ENCODE results near the gene CYP2S1.
"Not testable (repeated sequence)": the region's sequence is repeated elsewhere in the genome, so short reads cannot be mapped to it uniquely, and the experiment has no call there.

The CYP2S1 gene, protein sequence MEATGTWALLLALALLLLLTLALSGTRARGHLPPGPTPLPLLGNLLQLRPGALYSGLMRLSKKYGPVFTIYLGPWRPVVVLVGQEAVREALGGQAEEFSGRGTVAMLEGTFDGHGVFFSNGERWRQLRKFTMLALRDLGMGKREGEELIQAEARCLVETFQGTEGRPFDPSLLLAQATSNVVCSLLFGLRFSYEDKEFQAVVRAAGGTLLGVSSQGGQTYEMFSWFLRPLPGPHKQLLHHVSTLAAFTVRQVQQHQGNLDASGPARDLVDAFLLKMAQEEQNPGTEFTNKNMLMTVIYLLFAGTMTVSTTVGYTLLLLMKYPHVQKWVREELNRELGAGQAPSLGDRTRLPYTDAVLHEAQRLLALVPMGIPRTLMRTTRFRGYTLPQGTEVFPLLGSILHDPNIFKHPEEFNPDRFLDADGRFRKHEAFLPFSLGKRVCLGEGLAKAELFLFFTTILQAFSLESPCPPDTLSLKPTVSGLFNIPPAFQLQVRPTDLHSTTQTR

DNA sequence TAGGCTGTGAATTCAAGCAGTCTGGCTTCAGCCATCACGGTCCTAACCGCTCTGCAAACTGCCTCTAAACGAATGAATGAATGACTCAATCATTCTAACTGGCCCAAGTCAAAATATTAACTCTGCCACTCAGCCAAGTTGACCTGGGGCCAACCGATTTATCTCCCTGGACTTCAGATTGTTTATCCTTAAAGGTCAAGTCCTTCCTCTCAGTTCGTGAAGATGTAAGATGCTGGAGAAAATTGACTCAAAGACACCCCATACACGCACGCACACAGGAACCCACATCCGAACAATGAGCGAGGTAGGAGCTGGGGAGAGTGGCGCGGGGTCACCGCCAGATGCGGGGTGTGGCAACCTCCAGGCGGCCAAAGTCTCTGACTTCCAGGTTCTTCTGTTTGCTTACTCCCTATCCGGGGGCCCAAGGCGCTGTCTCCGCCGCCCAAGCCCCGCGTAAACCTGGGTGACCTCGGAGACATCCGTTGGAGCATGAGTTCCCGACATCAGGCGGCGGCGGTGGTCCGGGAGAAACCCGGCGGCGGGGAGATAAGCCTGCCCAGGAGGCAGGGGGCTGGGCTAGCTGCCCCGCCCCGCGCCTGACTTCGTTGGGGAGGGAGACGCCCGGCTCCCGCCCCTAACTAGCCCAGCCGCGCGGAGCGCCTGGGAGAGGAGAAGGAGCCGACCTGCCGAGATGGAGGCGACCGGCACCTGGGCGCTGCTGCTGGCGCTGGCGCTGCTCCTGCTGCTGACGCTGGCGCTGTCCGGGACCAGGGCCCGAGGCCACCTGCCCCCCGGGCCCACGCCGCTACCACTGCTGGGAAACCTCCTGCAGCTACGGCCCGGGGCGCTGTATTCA is at the start of gene CYP2S1:
TSS of gene CYP2S1 (plus strand) at position 646 of the 856 bp plus-strand sequence. CDS start at position 692, 46 bp downstream.
- no peak for DNase-seq

DNA sequence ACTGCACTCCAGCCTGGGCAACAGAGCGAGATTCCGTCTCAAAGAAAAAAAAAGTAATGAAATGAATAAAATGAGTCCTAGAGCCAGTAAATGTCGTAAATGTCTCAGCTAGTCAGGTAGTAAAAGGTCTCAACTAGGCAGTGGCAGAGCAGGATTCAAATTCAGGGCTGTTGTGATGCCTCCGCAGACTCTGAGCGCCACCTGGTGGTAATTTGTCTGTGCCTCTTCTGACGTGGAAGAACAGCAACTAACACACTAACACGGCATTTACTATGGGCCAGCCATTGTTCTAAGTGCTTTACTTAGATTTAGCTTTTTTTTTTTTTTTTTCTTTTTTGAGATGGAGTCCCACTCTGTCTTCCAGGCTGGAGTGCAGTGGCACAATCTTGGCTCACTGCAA is 48.6 kb upstream of the CYP2S1 start:
- peak; percentile 89 for DNase-seq

DNA sequence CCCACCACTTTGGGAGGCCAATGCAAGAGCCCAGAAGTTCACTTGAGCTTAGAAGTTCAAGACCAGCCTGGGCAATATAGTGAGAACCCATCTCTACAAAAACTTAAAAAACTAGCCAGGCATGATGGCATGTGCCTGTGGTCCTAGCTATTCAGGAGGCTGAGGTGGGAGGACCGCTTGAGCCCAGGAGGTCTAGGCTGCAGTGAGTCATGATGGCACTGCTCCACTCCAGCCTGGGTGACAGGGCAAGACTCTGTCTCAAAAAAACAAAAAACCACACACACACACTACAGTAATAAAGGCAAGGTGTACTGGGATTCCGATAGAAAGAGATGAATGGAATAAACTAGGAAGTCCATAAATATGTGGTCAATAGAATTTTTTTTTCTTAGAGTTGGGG is 43.2 kb upstream of the CYP2S1 start:
- no peak for DNase-seq

DNA sequence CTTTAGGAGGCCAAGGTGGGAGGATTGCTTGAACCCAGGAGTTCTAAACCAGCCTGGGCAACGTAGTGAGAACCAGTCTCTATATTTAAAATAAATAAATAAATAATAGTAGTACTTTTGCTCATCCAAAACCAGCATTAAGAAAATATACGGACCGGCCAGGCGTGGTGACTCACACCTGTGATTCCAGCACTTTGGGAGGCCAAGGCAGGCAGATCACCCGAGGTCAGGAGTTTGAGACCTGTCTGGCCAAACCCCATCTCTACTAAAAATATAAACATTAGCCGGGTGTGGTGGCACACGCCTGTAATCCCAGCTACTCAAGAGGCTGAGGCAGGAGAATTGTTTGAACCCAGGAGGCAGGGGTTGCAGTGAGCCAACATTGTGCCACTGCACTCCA is 42.0 kb upstream of the CYP2S1 start:
- not testable (repeated sequence) for DNase-seq

DNA sequence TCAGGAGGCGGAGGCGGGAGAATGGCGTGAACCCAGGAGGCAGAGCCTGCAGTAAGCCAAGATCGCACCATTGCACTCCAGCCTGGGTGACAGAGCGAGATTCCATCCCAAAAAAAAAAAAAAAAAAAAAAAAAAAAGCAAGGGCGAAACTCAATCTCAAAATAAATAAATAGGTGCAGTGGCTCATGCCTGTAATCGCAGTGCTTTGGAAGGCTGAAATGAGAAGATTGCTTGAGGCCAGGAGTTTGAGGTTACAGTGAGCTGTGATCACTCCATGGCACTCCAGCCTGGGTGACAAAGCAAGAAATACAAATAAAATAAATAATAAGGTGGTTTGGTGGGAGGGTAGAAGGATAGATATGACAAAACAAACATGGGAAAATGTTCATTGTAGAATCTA is 39.0 kb upstream of the CYP2S1 start:
- no peak for DNase-seq

DNA sequence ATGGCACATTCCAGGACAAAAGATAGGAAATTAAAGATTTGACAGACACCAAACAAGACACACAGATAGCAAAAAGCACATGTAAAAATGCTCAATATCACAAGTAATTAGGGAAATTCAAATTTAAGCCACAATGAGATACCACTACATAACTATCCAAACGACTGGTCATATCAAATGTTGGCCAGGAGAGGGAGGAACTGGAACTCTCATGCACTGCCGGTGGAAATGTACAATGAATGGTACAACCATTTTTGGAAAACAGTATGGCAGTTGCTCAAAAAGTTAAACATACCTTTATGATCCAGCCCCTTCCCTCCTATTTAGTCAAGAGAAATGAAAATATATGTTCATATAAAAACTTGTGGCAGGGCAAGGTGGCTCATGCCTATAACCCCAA is 36.8 kb upstream of the CYP2S1 start:
- DNase-seq: no peak

DNA sequence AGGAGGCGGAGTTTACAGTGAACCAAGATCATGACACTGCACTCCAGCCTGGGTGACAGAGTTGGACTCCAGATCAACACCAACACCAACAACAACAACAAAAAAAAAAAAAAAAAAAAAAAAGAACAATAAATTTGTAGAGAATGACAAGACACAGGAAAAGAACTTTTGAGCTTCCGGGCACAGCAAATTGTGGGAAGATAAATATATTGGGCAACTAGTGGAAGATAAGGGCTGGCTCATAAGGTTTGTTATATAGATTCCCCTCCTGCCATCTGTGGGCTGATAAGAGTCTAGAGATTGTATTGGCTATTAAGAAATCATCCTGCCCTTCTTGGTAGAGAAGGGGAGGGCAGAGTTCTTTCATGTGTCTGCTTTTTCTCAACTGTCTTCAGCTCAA is 33.1 kb upstream of the CYP2S1 start:
- no peak for DNase-seq

DNA sequence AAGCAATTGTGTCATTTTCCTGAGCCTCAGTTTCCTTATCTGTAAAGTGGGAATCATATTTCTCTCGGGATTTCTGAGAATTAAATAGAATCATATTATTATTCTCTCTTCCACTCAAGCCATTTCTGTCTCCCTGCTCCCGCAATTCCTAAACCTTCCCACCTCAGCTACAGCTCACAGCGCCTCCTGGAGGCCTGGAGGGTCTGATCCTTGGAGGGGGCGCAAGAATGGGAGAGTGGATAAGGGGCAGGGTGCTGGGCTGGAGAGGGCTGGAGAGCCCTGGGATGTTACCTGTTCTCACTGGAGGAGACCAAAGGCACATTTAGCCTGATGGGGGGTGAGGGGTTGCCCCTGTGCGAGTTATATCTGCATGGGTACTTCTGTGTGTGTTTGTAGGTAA is 31.1 kb upstream of the CYP2S1 start:
- no peak for DNase-seq

DNA sequence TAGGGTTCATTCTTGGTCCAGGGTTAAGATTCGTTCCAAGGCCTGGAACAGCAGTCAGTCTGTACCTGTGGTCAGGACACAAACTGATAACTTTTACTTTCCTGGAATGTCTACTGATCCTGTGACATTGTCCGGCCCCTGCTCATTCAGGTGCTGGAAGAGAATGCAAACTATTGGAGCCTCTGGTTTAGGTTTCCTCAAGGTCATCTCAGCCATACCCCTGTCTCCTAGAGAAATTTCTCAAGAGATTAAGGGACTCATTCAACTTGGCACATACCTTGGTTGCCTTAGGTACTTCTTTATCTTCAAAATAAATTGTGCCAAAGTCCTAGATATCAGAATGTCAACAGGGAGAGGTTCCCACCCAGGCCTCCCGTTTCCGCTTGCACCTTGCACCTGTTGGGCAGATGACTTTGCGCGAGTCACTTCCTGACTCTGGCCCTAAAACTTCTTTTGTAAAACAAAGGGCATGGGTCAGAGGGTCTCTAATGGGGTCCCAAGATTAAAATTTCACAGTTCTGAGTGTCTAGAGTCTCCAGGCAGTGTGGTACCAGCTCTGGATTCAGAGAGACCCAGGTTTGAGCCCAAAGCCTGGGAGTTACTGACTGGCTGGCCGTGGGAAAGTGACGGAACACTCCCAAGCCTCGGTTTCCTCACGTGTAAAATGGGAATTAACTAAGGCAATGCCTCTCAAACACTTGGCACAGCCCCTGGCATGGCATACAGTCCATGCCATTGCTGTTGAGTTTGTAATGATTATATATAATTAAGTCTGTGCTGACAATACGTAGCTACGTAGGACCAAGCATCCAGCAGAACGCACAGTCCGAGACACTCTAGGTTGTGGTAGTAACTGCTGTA is 25.8 kb upstream of the CYP2S1 start:
- no peak for DNase-seq

DNA sequence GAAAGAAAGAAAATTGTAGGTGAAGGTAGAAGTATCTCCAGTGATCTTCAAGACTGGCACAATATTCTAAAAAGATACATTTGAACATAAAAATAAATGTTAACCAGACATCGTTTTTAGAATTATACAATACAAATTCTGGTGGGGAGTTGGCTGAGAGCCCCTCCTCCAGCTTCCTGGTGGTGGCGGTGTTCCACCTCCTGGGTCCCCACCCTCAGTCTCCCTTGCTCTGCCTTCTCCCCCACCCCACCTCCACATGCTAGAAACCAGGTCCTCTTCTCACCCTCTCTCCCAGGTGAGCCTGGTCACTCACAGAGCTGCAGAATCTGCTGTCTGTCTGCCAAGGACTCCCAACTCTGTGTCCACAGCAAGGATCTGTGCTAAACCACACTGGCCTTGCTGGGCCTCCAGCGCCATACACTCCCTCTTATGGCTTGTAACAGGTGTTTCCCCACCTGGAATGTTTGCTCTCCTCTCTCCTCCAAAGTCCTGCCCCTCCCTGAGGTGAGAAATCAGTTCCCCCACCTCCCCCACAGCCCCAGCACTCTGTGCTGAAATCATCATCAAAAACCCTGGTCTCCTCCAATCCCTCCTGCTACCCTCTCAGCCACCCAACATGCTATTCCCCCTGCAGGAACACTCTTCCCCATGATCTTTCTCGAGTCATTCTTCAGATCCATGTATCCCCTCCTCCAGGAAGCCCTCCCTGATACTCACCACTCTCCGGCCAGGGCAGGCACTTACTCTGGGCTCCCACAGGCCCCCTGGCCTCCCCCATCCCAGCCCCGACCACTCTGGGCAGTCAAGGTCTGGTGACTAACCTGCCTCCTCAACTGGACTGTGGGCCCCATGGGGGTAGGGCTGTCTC is 20.5 kb upstream of the CYP2S1 start:
- DNase-seq: no peak

DNA sequence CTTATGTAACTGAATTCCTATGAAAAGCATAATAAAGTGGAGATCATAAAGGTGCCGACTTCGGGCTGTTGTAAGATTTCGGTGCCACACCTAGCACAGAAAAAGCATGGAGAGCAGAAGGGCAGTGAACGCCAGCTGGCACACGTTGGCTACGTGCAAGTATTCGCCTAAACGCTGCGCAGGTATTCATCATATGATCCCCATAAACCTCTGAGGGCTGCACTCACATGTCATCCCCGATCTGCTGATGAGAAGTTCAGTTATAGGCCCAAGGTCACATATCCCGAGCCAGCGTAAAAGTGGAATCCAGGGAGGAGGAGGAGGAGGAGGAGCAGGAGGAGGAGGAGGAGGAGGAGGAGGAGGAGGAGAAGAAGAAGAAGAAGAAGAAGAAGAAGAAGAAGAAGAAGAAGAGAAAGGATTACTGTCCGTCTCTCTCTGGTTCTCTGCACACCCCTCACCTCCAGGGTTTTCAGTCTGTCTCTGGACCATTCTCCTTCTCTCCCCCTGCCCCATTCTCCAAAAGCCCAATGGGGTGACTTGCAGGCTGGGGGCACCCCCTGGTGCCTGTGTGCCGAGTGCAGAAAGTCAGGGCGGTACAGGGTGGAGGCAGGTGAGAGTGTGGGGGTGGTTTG is 18.6 kb upstream of the CYP2S1 start:
- DNase-seq: no peak

DNA sequence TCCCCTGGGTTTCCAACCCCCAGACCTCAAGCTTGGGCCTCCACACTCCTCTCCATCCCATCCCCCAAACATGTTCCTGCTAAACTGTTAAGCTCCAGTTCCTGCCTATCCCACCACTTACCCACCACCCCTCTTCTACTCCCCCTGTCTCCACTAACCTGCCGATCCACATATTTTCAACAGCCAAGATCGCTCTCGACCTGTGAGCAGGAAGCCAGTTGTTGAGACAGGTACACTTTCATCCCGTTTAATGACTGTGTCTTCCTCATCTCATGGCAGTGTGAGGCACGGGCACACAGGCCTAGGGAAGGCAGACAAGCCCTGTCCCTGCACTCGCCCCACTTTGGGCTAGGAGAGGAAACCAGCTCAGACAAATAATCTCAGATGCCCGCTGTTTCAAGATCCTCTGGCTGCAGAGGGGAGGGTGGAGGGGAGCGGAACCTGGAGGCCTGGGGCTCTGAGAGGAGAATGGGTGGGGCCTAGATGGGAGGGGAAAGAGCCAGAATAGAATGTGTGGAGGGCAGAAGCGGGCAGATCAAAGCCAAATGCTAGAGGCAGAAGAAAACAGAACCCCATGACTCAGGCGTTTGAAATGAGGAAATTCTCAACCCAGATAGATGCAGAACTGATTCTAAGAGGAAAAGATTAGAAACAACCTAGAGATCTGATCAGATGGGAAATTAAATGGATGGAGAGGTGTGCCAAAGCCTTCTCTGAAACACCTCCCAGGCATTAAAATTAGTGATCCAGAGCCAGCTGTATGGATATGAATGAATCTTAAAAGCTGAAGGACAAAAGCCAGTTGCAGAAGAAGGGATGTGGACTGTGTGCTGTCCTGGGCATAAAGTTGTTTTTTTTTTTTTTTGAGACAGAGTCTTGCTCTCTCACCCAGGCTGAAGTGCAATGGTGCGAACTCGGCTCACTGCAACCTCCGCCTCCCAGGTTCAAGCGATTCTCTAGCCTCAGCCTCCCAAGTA is 16.9 kb upstream of the CYP2S1 start:
- DNase-seq: peak; percentile 9

DNA sequence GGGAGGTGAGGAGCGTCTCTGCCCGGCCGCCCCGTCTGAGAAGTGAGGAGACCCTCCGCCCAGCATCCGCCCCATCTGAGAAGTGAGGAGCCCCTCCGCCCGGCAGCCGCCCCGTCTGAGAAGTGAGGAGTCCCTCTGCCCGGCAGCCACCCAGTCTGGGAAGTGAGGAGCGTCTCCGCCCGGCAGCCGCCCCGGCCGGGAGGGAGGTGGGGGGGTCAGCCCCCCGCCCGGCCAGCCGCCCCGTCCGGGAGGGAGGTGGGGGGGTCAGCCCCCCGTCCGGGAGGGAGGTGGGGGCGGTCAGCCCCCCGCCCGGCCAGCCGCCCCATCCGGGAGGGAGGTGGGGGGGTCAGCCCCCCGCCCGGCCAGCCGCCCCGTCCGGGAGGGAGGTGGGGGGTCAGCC is 12.8 kb upstream of the CYP2S1 start:
- DNase-seq: not testable (repeated sequence)

DNA sequence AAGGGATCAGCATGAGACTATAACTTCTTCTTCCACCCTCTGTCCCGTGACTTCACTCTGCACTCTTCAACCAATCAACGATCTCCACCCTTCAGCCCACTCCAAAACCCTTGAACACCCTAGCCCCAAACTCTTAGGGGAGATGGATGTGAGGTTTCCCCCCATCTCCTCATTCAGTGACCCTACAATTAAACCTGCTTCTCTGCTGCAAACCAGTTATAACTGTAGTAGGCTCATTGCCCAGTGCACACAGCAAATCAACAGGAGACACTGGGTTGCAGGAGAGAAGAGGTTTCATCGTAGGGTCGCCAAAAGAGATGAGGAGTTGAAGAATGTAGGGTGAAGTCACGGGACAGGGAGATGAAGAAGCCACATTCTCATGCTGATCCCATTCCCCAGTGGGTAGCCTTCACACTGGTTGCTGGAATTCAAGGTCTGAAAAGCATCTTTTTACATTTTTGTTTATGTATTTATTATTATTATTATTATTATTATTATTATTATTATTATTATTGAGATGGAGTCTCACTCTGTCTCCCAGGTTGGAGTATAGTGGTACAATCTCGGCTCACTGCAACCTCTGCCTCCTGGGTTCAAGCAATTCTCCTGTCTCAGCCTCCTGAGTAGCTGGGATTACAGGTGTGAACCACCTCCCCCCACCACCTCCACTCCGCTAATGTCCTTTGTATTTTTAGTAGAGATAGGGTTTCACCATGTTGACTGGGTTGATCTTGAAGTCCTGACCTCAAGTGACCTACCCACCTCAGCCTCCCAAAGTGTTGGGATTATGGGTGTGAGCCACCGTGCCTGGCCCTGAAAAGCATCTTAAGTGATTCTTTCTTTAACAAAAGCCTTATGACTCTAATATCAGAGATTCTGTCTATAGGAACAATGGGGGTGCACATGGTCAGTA is 5.8 kb upstream of the CYP2S1 start:
- no peak for DNase-seq

DNA sequence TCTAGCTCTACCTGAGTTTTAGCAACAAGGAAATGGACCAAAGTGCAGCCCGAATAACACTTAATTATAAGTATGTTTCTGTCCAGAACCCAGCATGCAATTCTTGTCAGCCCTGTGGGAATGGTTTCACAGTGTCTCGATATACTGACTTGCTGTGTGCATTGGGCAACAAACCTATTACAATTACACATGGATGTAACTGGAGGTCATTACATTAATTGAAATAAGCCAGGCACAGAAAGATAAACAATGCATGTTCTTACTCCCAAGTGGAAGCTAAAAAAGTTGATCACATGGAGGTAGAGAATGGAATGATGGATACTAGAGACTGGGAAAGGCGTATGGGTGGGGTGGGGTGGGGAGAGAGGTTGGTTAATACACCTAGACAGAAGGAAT is 5.1 kb upstream of the CYP2S1 start:
- DNase-seq: no peak

DNA sequence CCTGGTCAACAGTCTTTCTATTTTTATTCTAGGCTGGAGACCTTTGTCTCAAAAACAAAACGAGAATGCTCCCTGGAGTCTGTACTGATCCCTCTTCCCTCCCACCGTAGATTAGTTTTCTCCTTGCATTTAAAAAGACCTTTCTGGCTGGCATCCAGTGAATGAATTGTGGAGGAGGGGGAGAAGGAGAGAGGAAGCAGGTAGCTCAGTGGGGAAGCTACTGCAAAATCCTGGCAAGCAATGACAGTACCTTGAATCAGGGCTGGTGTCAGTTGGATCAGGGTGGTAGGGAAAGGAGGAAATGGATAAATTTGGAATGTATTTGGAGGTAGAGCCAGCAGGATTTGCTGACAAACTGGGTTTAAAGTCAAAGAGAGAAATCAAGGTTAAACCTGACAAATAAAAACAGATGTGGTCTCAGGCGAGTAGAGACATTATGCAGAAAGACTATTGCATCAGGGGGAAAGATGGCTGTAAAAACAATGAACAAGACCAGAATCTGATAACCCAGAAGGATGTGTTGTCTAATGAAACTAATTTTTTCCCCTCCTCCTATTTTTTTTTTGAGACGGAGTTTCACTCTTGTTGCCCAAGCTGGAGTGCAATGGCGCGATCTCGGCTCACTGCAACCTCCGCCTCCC is 3.5 kb upstream of the CYP2S1 start:
- DNase-seq: no peak

DNA sequence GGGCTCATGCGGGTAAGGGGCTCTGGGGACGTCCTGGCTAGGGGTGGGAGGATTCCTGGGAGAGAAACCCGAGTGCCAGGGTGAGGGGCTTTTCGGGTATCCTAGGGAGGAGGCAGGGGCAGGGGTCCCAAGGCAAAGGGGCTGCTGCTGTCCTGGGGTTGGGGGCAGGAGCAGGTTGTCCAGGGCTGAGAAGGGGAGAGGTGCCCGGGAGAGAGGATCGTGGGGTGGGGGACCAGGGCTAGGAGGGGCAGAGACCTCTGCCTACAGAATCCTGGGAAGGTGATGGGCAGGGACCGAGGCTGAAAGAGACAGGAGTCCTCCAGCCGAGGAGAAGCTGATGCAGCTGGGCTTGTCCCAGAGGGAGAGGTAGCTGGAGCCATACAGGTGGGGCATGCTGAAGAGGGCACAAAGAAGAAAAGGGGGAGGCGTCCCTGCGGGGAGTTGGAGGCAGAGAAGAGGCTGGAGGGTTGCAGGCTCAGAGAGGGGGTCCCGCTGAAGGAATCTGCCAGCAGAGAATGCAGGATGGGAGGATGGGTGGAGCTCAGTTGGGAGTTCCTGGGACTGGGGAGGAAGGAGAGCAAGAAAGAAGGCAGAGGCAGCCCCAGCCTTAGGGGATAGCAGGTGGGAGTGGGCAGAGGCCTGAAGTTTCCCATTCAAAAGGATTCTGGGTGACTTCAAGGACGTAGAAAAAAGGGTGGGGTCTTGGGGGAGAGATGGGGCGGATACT is 574 bp downstream of the CYP2S1 start:
- no peak for DNase-seq

DNA sequence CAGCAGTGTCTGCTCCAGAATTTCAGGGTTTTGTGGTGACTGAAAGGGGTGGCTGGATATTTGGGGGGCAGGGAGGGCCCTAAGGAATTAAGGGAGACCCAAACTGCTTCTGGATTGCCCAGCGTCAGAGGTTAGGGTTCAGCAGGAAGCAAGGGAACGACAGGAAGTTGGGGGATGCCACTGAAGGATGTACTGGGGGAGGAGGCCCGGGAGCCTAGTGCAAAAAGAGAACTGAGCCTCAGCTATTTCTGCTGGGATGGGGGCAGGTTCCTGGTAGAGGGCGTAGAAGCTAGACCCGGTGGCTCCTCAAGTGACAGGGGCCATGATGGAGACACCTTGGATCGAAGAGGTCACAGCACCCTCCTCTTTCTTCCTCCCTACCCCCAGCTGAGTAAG is 1.1 kb downstream of the CYP2S1 start:
- no peak for DNase-seq
